HepG2 (cell line): Measurements from ENCODE around the gene PRRC2A. TPM values are rescaled to one million over a fixed set of nuclear protein-coding genes. Genes with fewer than 3 reads are reported as not detected.

ENCODE experiments used
- BCL6 ChIP-seq: IDR thresholded peaks from 2 replicates; pipeline ENCODE4 v1.6.1; 2016; ENCODE audit warnings: missing genetic modification reagents, missing compliant biosample characterization
- EEA1 ChIP-seq: sonication (generic); formaldehyde crosslinking; IDR thresholded peaks from 2 replicates; pipeline ENCODE4 v1.5.1; 2020; ENCODE audit warnings: mild to moderate bottlenecking, missing genetic modification reagents, borderline replicate concordance
- ELF4 ChIP-seq: sonication (generic); formaldehyde crosslinking; IDR thresholded peaks from 2 replicates; pipeline ENCODE4 v1.5.0; 2020; ENCODE audit warnings: missing genetic modification reagents, mild to moderate bottlenecking, moderate library complexity, borderline replicate concordance
- LCORL ChIP-seq, 2 experiments: fragments of 450-650 bp in 1 of 2; sonication (generic) in 1 of 2; formaldehyde crosslinking in 1 of 2; IDR thresholded peaks; 2 replicates each; pipeline versions ENCODE4 v1.5.0 to v1.6.1; 2017 to 2020; ENCODE audit warnings: antibody characterized with exemption in 1 of 2, missing genetic modification reagents in 1 of 2
- MED1 ChIP-seq: sonication (generic); formaldehyde crosslinking; IDR thresholded peaks from 2 replicates; pipeline ENCODE4 v1.4.0; 2020; ENCODE audit warnings: missing genetic modification reagents
- PHF8 ChIP-seq: sonication (generic); formaldehyde crosslinking; IDR thresholded peaks from 2 replicates; pipeline ENCODE4 v1.5.0; 2020; ENCODE audit warnings: missing genetic modification reagents
- POGZ ChIP-seq: sonication (generic); formaldehyde crosslinking; IDR thresholded peaks from 2 replicates; pipeline ENCODE4 v1.4.0; 2020; ENCODE audit warnings: mild to moderate bottlenecking, missing genetic modification reagents
- SMARCE1 ChIP-seq: fragments of 450-650 bp; IDR thresholded peaks from 2 replicates; pipeline ENCODE4 v1.6.1; 2017; ENCODE audit warnings: borderline replicate concordance
- SOX13 ChIP-seq, 3 experiments: fragments of 450-650 bp in 1 of 3; sonication (generic) in 1 of 3; formaldehyde crosslinking in 1 of 3; IDR thresholded peaks in 2 of 3; conservative IDR thresholded peaks in 1 of 3; 2 replicates each; pipeline versions ENCODE4 v1.5.0 to v1.6.1; 2016 to 2020; ENCODE audit warnings: antibody characterized with exemption in 1 of 3, mild to moderate bottlenecking in 1 of 3, missing compliant biosample characterization in 1 of 3, missing genetic modification reagents in 1 of 3, moderate library complexity in 1 of 3
- SOX6 ChIP-seq, 2 experiments: fragments of 450-650 bp in 1 of 2; sonication (generic) in 1 of 2; formaldehyde crosslinking in 1 of 2; IDR thresholded peaks; 2 replicates each; pipeline versions ENCODE4 v1.4.0 to v1.6.1; 2017 to 2020; ENCODE audit warnings: antibody characterized with exemption in 1 of 2, mild to moderate bottlenecking in 1 of 2, missing genetic modification reagents in 1 of 2
- SP1 ChIP-seq, 2 experiments: fragments of 450-650 bp in 1 of 2; sonication (generic) in 1 of 2; formaldehyde crosslinking in 1 of 2; IDR thresholded peaks; 2 replicates each; pipeline versions ENCODE4 v1.4.0 to v1.6.1; 2016 to 2020; ENCODE audit warnings: missing genetic modification reagents in 1 of 2
- TEF ChIP-seq: sonication (generic); formaldehyde crosslinking; IDR thresholded peaks from 2 replicates; pipeline ENCODE4 v1.5.0; 2020; ENCODE audit warnings: missing genetic modification reagents
- THAP7 ChIP-seq: sonication (generic); formaldehyde crosslinking; IDR thresholded peaks from 2 replicates; pipeline ENCODE4 v1.8.1; 2023; ENCODE audit warnings: mild to moderate bottlenecking, missing genetic modification reagents
- THYN1 ChIP-seq: sonication (generic); formaldehyde crosslinking; IDR thresholded peaks from 2 replicates; pipeline ENCODE4 v1.8.1; 2023; ENCODE audit warnings: low read depth, mild to moderate bottlenecking, moderate library complexity, missing genetic modification reagents, borderline replicate concordance
- ZFP37 ChIP-seq: sonication (generic); formaldehyde crosslinking; IDR thresholded peaks from 2 replicates; pipeline ENCODE4 v1.4.0; 2020; ENCODE audit warnings: missing genetic modification reagents, borderline replicate concordance
- ZHX2 ChIP-seq, 2 experiments: sonication (generic) in 1 of 2; formaldehyde crosslinking in 1 of 2; IDR thresholded peaks; 2 replicates each; pipeline versions ENCODE4 v1.6.1 to v1.9.0; 2014 to 2022; ENCODE audit warnings: antibody characterized with exemption in 1 of 2, borderline replicate concordance in 1 of 2, inconsistent platforms in 1 of 2, low read depth in 1 of 2, missing genetic modification reagents in 1 of 2
- ZNF546 ChIP-seq: sonication (generic); formaldehyde crosslinking; conservative IDR thresholded peaks from 2 replicates; pipeline ENCODE4 v1.8.1; 2023; ENCODE audit warnings: mild to moderate bottlenecking, missing genetic modification reagents
- ZNF703 ChIP-seq: sonication (generic); formaldehyde crosslinking; IDR thresholded peaks from 2 replicates; pipeline ENCODE4 v1.5.1; 2020; ENCODE audit warnings: missing genetic modification reagents, mild to moderate bottlenecking, moderate library complexity, borderline replicate concordance
- ZSCAN25 ChIP-seq: sonication (generic); formaldehyde crosslinking; IDR thresholded peaks from 2 replicates; pipeline ENCODE4 v1.8.0; 2022; ENCODE audit warnings: mild to moderate bottlenecking, missing genetic modification reagents
- polyA plus RNA-seq, 8 experiments: library from polyadenylated mRNA; depleted of rRNA in 3 of 8; stranded (reverse) in 7 of 8; unstranded in 1 of 8; fragments of >200 nt; fragmentation: Illumina TruSeq in 4 of 8; extraction: Trizol in 4 of 8; gene quantifications; 2 replicates each; pipeline versions ENCODE4 v1.2.1 to v1.2.3, GENCODE V29; 2011 to 2016; ENCODE audit warnings: low read depth in 4 of 8, missing spikeins in 1 of 8, mixed read lengths in 1 of 8; ENCODE audit not compliant: insufficient read depth in 1 of 8
- total RNA-seq, 5 experiments: library from RNA; depleted of rRNA; stranded (reverse); fragments of >200 nt; fragmentation: Illumina TruSeq; extraction: Trizol; gene quantifications; 2 replicates each; pipeline ENCODE4 v1.2.3, GENCODE V29; 2016; ENCODE audit warnings: low read depth in 1 of 5

PRRC2A gene
- total and polyA plus RNA-seq, 2 of the 13 experiments (the other 11 are each of a cell fraction or from before 2014, with no cell fraction given), result 38.9 to 47.4 TPM

- TF ChIP-seq ZFP37 (CRISPR knock-in tag), result peak; percentile 96; the same call in 1 of the 2 replicates
- TF ChIP-seq SMARCE1, result no peak
- peak; percentile 75 for TF ChIP-seq POGZ (CRISPR knock-in tag)
- peak; percentile 26; the same call in 1 of the 2 replicates for TF ChIP-seq ZHX2 (IDR thresholded peaks at IDR 0.05; ENCODE audit: low read depth)
- no peak; the same call in 1 of the 2 replicates for TF ChIP-seq ZHX2 (CRISPR knock-in tag; IDR thresholded peaks at IDR 0.05; ENCODE audit: borderline replicate concordance)
- peak; percentile 51 for TF ChIP-seq PHF8 (CRISPR knock-in tag)
- no peak for TF ChIP-seq ZNF703 (CRISPR knock-in tag)
- peak; percentile 80; the same call in 1 of the 2 replicates for TF ChIP-seq TEF (CRISPR knock-in tag)
- no peak for TF ChIP-seq ZNF546 (CRISPR knock-in tag)
- peak; percentile 40; the same call in 1 of the 2 replicates for TF ChIP-seq THAP7 (CRISPR knock-in tag)
- TF ChIP-seq MED1 (CRISPR knock-in tag), result peak; percentile 99
- TF ChIP-seq SOX6 (IDR thresholded peaks at IDR 0.05), result no peak
- TF ChIP-seq SOX6 (CRISPR knock-in tag; IDR thresholded peaks at IDR 0.05), result peak; percentile 92
- TF ChIP-seq SOX13 (IDR thresholded peaks at IDR 0.05), result peak; percentile 59; the same call in 1 of the 2 replicates
- TF ChIP-seq SOX13 (CRISPR knock-in tag; conservative IDR thresholded peaks at IDR 0.05 in 1 of 2, IDR thresholded peaks at IDR 0.05 in 1 of 2), result peak in 1 of 2 experiments; percentile 90; a peak in 2 of 4 replicates
- TF ChIP-seq ELF4 (CRISPR knock-in tag), result peak; percentile 94
- TF ChIP-seq SP1 (IDR thresholded peaks at IDR 0.05), result no peak
- peak; percentile 26; the same call in 1 of the 2 replicates for TF ChIP-seq SP1 (CRISPR knock-in tag; IDR thresholded peaks at IDR 0.05)
- TF ChIP-seq ZSCAN25 (CRISPR knock-in tag), result peak; percentile 90
- TF ChIP-seq BCL6 (CRISPR knock-in tag), result peak; percentile 97
- peak; percentile 96; the same call in 1 of the 2 replicates for TF ChIP-seq THYN1 (CRISPR knock-in tag)
- peak; percentile 89 for TF ChIP-seq LCORL (IDR thresholded peaks at IDR 0.05)
- TF ChIP-seq LCORL (CRISPR knock-in tag; IDR thresholded peaks at IDR 0.05), result peak; percentile 99
- TF ChIP-seq EEA1 (CRISPR knock-in tag), result no peak
These were observed 35.1 kb downstream of the PRRC2A start, which contains the start of gene APOM (continued) for GRCh38 chr6:31655349-31656237.
